Uterus (tissue), 4 donors: ENCODE data around the gene RNF169. TPM values are rescaled to one million over a fixed set of nuclear protein-coding genes. Genes with fewer than 3 reads are reported as not detected.
A peak's percentile ranks its signal among the peaks of the same experiment; 100 is the strongest.

Experiments used
- DNase-seq, 2 donors: peaks; one replicate each; pipeline ENCODE4 v3.0.0-alpha.2; 2019 to 2020
- H3K27ac ChIP-seq, 2 donors: fragments of 200-600 bp; sonication (generic); 1 replicate in 1 of 2; 2 replicates in 1 of 2; pipeline ENCODE4 v1.5.1; 2016 to 2018
- H3K27me3 ChIP-seq, 2 donors: fragments of 200-600 bp; sonication (generic); one replicate each; pipeline ENCODE4 v1.5.1; 2018 to 2019; ENCODE audit warnings: control low read depth in 1 of 2
- H3K36me3 ChIP-seq, 2 donors: fragments of 200-600 bp; sonication (generic); one replicate each; pipeline ENCODE4 v1.5.1; 2019; ENCODE audit warnings: control low read depth in 1 of 2
- H3K4me1 ChIP-seq, 2 donors: fragments of 200-600 bp; sonication (generic); one replicate each; pipeline ENCODE4 v1.5.1; 2018 to 2019; ENCODE audit warnings: control low read depth in 1 of 2
- H3K4me3 ChIP-seq, 2 donors: fragments of 200-600 bp; sonication (generic); 1 replicate in 1 of 2; 2 replicates in 1 of 2; pipeline ENCODE4 v1.5.1; 2018 to 2019; ENCODE audit warnings: mild to moderate bottlenecking in 1 of 2
- H3K9me3 ChIP-seq, 2 donors: fragments of 200-600 bp; sonication (generic); one replicate each; pipeline ENCODE4 v1.5.1; 2019; ENCODE audit warnings: control low read depth in 1 of 2
- POLR2A ChIP-seq, 2 donors: fragments of 450-650 bp; IDR thresholded peaks; one replicate each; pipeline ENCODE4 v1.6.1; 2016; ENCODE audit warnings: antibody characterized with exemption in 2 of 2, mild to moderate bottlenecking in 1 of 2, moderate library complexity in 1 of 2
- intact Hi-C: fragments of 100-400 bp; cut with DNase I; formaldehyde crosslinking; loops from one replicate; pipeline ENCODE4 v1.15.1; 2023; ENCODE audit warnings: low total_unique reads
- total RNA-seq, 4 donors: library from RNA; depleted of rRNA in 3 of 4; stranded (reverse); fragments of >200 nt in 3 of 4; gene quantifications; one replicate each; pipeline versions ENCODE4 v1.1.0 to v1.2.4, GENCODE V29; 2014 to 2023
- TF ChIP-seq, protein P1 (sequence below), 4 experiments: fragments of 200-600 bp in 2 of 4; fragments of 450-650 bp in 2 of 4; sonication (generic) in 2 of 4; IDR thresholded peaks; one replicate each; pipeline ENCODE4 v1.5.1; 2016 to 2019; ENCODE audit warnings: antibody characterized with exemption in 4 of 4, mild to moderate bottlenecking in 2 of 4, moderate library complexity in 1 of 4
- donor health status: DM: yes; HTN: yes; CAD: no.

Gene RNF169, protein sequence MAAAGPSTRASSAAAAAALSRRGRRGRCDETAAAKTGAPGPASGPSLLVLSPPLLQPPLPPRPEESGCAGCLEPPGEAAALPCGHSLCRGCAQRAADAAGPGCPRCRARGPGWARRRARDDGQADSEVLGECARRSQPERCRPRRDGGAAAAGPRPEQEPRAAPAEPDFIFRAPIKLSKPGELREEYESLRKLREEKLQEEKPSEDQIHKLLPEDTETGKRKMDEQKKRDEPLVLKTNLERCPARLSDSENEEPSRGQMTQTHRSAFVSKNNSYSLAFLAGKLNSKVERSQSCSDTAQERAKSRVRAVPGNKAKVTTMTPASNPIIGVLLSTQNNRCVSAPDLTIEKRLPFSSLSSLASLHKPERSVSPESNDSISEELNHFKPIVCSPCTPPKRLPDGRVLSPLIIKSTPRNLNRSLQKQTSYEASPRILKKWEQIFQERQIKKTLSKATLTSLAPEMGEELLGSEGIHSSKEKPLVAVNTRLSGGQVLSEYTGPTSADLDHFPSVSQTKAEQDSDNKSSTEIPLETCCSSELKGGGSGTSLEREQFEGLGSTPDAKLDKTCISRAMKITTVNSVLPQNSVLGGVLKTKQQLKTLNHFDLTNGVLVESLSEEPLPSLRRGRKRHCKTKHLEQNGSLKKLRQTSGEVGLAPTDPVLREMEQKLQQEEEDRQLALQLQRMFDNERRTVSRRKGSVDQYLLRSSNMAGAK
- total RNA-seq = 10 to 100 TPM; 15.0 to 42.4 (median 25.0) TPM

DNA sequence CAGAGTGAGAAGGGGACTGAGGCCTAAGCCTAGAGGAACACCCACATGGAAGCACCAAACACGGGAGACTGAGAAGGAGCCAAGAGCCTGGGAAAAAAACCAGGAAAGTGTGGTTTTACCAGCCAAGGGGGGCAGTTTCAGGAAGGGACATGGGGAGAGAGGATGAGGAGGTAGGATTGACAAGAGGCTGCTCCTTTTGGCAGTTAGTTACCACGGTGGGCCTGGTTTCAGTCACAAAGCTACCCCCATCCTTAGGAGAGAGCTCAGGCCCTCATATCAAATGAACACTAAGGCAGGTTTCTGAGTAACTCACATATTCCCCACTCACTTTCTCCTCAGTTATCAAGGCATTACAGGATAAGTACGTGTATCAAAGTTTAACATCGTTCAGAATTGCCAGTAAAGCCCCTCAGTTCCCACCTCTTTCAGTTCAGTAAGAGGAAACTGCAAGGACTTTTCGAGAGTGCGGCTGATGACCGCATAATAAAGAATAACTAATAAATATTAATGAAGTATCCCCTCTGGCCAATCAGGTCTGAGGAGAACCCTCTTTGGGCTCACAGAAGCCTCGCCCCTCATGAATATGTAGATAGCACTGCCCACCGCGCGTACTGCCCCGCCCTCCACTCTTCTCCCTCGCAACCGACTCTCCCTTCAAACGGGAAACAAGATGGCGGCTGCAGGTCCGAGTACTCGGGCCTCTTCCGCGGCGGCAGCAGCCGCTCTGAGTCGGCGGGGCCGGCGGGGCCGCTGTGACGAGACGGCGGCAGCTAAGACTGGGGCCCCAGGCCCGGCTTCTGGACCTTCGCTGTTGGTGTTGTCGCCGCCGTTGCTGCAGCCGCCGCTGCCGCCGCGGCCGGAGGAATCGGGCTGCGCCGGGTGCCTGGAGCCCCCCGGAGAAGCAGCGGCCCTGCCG lies at the start of gene RNF169:
Gene RNF169, plus strand, starts transcription at position 639 of the 916 bp plus-strand sequence. Its CDS starts 32 bp downstream, at position 671.
- Histone ChIP-seq H3K9me3 (no peaks in the 10 kb centered on the region), H3K4me1 (peaks cover 0 to 8% of the 10 kb centered on the region in 2 donors), H3K27me3 (no peaks in the 10 kb centered on the region), H3K4me3 (peak within 1 kb of the TSS; percentile 88 to 93), H3K27ac (peak within 1 kb of the TSS; percentile 96 to 97), H3K36me3 (no peaks in the 10 kb centered on the region)
- intact Hi-C loops = no loop called here
- TF ChIP-seq POLR2A (IDR thresholded peaks at IDR 0.05) = peak; percentile 80 to 81
- TF ChIP-seq, protein P1, sequence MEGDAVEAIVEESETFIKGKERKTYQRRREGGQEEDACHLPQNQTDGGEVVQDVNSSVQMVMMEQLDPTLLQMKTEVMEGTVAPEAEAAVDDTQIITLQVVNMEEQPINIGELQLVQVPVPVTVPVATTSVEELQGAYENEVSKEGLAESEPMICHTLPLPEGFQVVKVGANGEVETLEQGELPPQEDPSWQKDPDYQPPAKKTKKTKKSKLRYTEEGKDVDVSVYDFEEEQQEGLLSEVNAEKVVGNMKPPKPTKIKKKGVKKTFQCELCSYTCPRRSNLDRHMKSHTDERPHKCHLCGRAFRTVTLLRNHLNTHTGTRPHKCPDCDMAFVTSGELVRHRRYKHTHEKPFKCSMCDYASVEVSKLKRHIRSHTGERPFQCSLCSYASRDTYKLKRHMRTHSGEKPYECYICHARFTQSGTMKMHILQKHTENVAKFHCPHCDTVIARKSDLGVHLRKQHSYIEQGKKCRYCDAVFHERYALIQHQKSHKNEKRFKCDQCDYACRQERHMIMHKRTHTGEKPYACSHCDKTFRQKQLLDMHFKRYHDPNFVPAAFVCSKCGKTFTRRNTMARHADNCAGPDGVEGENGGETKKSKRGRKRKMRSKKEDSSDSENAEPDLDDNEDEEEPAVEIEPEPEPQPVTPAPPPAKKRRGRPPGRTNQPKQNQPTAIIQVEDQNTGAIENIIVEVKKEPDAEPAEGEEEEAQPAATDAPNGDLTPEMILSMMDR (IDR thresholded peaks at IDR 0.05) = peak in 1 of 4 experiments; percentile 11
- peak; percentile 92 to 96 for DNase-seq

DNA sequence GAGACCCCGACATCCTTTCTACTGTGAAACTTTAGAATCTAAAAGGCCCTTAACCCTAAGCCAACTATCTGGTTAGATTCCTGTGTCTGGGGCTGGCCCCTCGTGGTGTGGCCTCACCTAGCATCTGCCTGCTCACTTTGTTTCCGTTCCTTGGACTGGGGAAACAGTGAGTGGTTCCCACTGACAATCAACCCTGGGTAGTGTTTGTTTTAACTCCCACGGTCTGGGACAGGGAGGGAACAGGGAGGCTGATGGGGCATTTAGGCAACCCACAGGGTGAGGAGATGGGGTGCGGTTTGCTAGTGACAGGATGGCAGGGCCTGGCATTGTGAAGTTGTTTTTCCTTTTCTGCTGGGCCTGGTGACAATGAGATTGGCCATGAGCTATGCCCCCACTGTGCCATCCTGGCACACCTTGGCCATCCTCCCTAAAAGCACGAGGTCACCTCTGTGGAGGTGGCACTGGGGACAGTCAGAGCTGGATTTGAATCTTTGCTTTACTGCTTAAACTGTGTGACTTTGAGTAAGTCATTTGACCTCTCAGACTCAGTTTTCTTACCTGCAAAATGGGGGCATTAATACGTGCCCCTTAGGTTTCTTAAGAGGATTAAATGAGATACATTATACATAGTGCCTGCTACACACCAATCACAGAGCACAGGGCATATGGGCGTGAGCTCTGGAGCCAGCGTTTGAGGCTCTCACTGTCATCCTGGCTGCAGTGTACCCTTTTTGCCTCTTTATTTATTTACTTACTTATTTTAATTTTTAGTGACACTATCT lies 48.8 kb upstream of the RNF169 start:
- TF ChIP-seq POLR2A (IDR thresholded peaks at IDR 0.05) = no peak
- TF ChIP-seq, protein P1 (IDR thresholded peaks at IDR 0.05) = no peak
- intact Hi-C loops = no loop called here
- Histone ChIP-seq H3K27ac (peak overlapping the region in 1 of 2 donors; percentile 87), H3K9me3 (no peaks in the 10 kb centered on the region), H3K4me3 (no peak overlapping the region), H3K27me3 (no peaks in the 10 kb centered on the region), H3K4me1 (peaks cover 0 to 6% of the 10 kb centered on the region in 2 donors), H3K36me3 (no peaks in the 10 kb centered on the region)
- no peak for DNase-seq

DNA sequence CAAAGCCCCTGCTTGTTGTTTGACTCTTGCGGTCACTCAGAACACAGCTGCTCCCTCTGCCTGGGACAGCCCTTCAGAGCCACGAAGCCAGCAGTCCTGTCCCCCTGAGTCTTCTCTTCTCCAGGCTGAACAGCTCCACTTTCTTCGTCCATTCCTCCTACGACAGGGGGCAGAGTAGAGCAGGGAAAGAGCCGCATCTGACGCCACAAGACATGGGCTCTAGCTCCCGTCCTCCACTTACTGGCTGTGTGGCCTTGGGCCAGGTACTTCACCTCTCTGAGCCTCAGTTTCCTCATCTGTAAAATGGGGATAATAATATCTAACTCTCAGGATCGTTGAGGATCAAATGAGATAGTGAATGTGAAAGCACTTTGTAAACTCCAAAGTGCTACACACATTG lies 47.3 kb upstream of the RNF169 start:
- H3K36me3 ChIP-seq = no peaks in the 10 kb centered on the region
- H3K4me3 ChIP-seq = no peak overlapping the region
- DNase-seq = no peak
- intact Hi-C loops = no loop called here
- no peaks in the 10 kb centered on the region for H3K4me1 ChIP-seq
- H3K27ac ChIP-seq = no peak overlapping the region
- H3K9me3 ChIP-seq = no peaks in the 10 kb centered on the region
- H3K27me3 ChIP-seq = no peaks in the 10 kb centered on the region
- no peak for TF ChIP-seq POLR2A (IDR thresholded peaks at IDR 0.05)
- TF ChIP-seq, protein P1 (IDR thresholded peaks at IDR 0.05) = no peak

DNA sequence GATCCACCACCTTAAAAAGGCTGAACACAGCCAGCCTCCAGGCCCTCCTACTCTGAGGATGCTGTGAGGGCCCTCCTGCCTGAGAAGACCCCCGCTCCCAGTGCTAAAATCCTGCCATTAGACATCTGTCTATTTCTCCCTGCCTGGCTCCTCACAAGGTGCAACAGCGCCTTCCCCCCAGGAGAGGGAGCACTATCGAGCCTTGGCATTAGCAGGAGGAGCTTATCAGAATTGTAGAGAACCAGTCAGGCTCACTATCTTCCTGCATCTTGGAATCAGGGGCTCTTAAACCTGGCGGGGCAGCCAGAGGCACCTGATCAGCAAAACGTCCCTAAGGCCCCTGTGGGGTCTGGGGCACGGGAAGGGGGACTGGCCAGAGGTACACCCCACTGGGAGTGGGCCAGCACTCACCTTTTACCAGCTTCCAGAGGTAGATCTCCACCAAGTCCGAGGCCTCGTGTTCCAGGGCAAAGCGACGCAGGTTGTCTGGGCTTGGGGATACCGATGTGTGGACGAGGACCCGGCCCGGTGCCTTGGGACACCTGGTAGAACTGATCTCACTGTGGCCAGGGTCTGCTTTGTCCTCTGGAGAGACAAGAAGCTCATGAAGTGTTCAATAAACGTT lies 46.2 kb upstream of the RNF169 start:
- no peak for TF ChIP-seq POLR2A (IDR thresholded peaks at IDR 0.05)
- TF ChIP-seq, protein P1 (IDR thresholded peaks at IDR 0.05) = peak; percentile 70 to 90 (median 78)
- intact Hi-C loops = no loop called here
- H3K27ac ChIP-seq = peak overlapping the region; percentile 4 to 53
- H3K4me3 ChIP-seq = no peak overlapping the region
- H3K9me3 ChIP-seq = no peaks in the 10 kb centered on the region
- no peaks in the 10 kb centered on the region for H3K4me1 ChIP-seq
- H3K27me3 ChIP-seq = no peaks in the 10 kb centered on the region
- H3K36me3 ChIP-seq = no peaks in the 10 kb centered on the region
- DNase-seq = peak; percentile 74 to 77
